ENCODE measurements around the gene PAX8.
"Not testable (repeated sequence)": the region's sequence is repeated elsewhere in the genome, so short reads cannot be mapped to it uniquely, and the experiment has no call there.

PAX8 gene

GRCh38 chr2:113306207-113306606 lies 27.5 kb upstream of the PAX8 start:
- not testable (repeated sequence) for H3K27ac Mint-ChIP-seq; ATAC-seq (replicated peaks)
- peaks cover 5 to 11% of the 10 kb centered on the region in 2 donors for H3K4me1 Mint-ChIP-seq

GRCh38 chr2:113305749-113306148 lies 27.0 kb upstream of the PAX8 start:
- not testable (repeated sequence) for DNase-seq; ATAC-seq (replicated peaks); H3K27ac Mint-ChIP-seq; H3K9me3 Mint-ChIP-seq; H3K4me3 Mint-ChIP-seq; H3K36me3 Mint-ChIP-seq; H3K4me1 Mint-ChIP-seq
- peaks cover 32 to 34% of the 10 kb centered on the region in 2 donors for H3K27me3 Mint-ChIP-seq

More at GRCh38 chr2:113306207-113306606, 27.5 kb upstream of the PAX8 start:
- not testable (repeated sequence) for H3K9me3 Mint-ChIP-seq, DNase-seq, H3K36me3 Mint-ChIP-seq, H3K4me3 Mint-ChIP-seq
- peaks cover 32 to 34% of the 10 kb centered on the region in 2 donors for H3K27me3 Mint-ChIP-seq

GRCh38 chr2:113305146-113305545 lies 26.4 kb upstream of the PAX8 start:
- Mint-ChIP-seq H3K27me3 (peaks cover 32 to 34% of the 10 kb centered on the region in 2 donors), H3K4me1 (peaks cover 2 to 4% of the 10 kb centered on the region in 2 donors), H3K27ac (no peak overlapping the region), H3K9me3 (no peaks in the 10 kb centered on the region), H3K36me3 (no peaks in the 10 kb centered on the region), H3K4me3 (no peak overlapping the region)
- no peak for ATAC-seq (replicated peaks)
- no peak for DNase-seq

- Mint-ChIP-seq H3K27ac (no peak overlapping the region), H3K27me3 (peaks cover 32 to 34% of the 10 kb centered on the region in 2 donors), H3K36me3 (no peaks in the 10 kb centered on the region), H3K9me3 (no peaks in the 10 kb centered on the region), H3K4me1 (peaks cover 2 to 4% of the 10 kb centered on the region in 2 donors), H3K4me3 (no peak overlapping the region)
- no peak for ATAC-seq (replicated peaks)
- no peak for DNase-seq
Observed at GRCh38 chr2:113304702-113305101, 26.0 kb upstream of the PAX8 start.

DNA sequence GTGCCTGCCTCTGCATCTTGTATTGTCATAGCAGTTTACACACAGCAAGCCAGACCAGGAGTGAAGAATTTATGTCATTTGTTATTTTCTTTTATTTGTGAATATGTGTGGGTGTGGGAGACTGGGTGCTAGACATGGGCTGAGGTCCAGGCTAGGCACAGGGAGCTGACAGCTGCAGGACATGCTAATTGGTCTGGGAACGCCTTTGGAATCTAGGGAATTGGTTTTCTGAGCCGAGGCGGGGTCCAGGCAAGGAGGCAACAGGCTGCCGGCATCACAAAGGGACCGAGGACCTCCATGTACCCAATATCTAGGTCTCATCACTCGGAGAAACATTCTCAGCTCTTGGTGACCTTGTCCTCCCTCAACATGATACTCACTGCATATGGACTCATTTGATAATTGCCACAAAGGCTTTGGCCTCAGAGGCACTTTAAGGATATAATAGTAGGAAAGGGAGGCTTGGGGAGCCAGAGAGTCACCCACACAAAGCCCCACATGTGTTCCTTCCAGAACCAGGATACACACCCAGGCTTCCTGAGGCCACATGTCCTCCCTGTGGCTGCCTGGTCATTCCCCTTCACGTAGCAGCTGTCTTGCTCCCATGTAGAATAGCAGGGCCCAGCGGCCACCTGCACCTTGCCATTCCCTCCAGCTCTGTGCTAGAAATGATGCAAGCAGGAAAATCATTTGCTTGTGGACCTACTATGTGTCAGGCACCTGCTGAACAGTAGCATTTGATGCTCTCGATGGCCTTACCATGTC lies 23.7 kb upstream of the PAX8 start:
- not testable (repeated sequence) for DNase-seq

GRCh38 chr2:113300281-113300680 lies 21.6 kb upstream of the PAX8 start:
- no peak for ATAC-seq (replicated peaks)
- Mint-ChIP-seq H3K9me3 (no peaks in the 10 kb centered on the region), H3K27ac (no peak overlapping the region), H3K4me1 (no peaks in the 10 kb centered on the region), H3K36me3 (no peaks in the 10 kb centered on the region), H3K4me3 (no peak overlapping the region), H3K27me3 (peaks cover 7 to 11% of the 10 kb centered on the region in 2 donors)
- DNase-seq, result no peak

More for the DNA sequence above, 23.7 kb upstream of the PAX8 start:
- not testable (repeated sequence) for H3K9me3 Mint-ChIP-seq; H3K4me3 Mint-ChIP-seq; H3K4me1 Mint-ChIP-seq; H3K27ac Mint-ChIP-seq; ATAC-seq (replicated peaks); H3K36me3 Mint-ChIP-seq
- H3K27me3 Mint-ChIP-seq, result peaks cover 18 to 20% of the 10 kb centered on the region in 2 donors

GRCh38 chr2:113298176-113298575 lies 19.5 kb upstream of the PAX8 start:
- ATAC-seq (replicated peaks) (no peak), DNase-seq (no peak)
- Mint-ChIP-seq H3K9me3 (no peaks in the 10 kb centered on the region), H3K4me3 (no peak overlapping the region), H3K27me3 (peaks cover 6 to 7% of the 10 kb centered on the region in 2 donors), H3K36me3 (no peaks in the 10 kb centered on the region), H3K27ac (no peak overlapping the region), H3K4me1 (no peaks in the 10 kb centered on the region)

DNA sequence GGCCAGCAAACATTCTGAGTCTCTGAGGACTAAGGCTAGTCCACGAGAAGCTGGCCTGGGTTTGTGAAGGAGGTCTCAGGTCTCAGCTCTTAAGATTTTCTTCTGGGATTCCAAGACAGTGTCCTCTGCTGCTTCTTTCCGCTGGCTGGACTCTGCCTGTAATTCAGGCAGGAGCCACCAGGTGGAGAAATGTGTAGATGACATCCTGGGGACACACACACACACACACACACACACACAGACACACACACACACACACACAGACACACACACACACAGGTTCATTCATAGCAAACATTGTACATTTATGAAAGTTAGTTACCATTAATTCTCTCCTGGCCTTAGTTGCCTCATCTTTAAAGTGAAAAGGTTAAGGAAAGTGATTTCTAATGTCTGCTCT lies 18.9 kb upstream of the PAX8 start:
- H3K4me1 Mint-ChIP-seq, H3K27ac Mint-ChIP-seq, H3K36me3 Mint-ChIP-seq, H3K9me3 Mint-ChIP-seq, H3K4me3 Mint-ChIP-seq: not testable (repeated sequence)
- H3K27me3 Mint-ChIP-seq, result peaks cover 12 to 13% of the 10 kb centered on the region in 2 donors
- ATAC-seq (replicated peaks), result peak; percentile 27 to 42
- peak; percentile 9 for DNase-seq

- Mint-ChIP-seq H3K36me3 (no peaks in the 10 kb centered on the region), H3K27ac (no peak overlapping the region), H3K9me3 (no peaks in the 10 kb centered on the region), H3K27me3 (peaks cover 40 to 50% of the 10 kb centered on the region in 2 donors), H3K4me3 (no peak overlapping the region), H3K4me1 (no peaks in the 10 kb centered on the region)
- DNase-seq (no peak), ATAC-seq (replicated peaks) (no peak)
Observed at GRCh38 chr2:113291191-113291590, 12.5 kb upstream of the PAX8 start.

GRCh38 chr2:113288674-113289149 lies 10.0 kb upstream of the PAX8 start:
- not testable (repeated sequence) for H3K27ac Mint-ChIP-seq; DNase-seq; H3K9me3 Mint-ChIP-seq; H3K36me3 Mint-ChIP-seq; ATAC-seq (replicated peaks); H3K4me1 Mint-ChIP-seq; H3K4me3 Mint-ChIP-seq
- peaks cover 41 to 49% of the 10 kb centered on the region in 2 donors for H3K27me3 Mint-ChIP-seq

DNA sequence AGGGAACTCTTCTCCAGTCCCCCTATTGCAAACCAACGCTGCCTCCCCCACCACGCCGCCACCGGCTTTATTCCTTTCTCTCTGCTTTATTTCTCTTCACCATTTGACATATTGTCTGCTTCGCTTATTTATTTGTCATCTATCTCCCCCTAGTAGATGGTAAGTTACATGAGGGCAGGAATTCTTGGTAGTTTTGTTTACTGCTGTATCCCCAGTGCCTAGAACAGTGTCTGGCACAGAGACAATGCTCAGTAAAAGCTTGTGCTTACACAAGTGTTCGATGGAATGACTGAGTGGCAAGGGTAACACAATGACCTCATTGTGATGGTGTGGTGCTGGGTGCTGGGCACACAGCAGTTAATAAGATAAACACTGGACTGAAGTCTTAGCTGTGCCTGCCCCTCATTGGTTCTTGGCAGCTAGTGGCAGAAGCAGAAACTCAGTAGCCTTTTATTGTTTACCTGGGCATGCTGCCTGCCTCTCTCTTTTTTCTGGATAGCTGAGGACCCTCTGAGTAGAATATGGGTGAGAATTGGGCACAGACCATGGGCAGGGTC lies 9.5 kb upstream of the PAX8 start:
- not testable (repeated sequence) for H3K27ac Mint-ChIP-seq; ATAC-seq (replicated peaks); DNase-seq; H3K9me3 Mint-ChIP-seq; H3K36me3 Mint-ChIP-seq; H3K4me1 Mint-ChIP-seq; H3K4me3 Mint-ChIP-seq
- peaks cover 36 to 44% of the 10 kb centered on the region in 2 donors for H3K27me3 Mint-ChIP-seq

- Mint-ChIP-seq H3K4me1 (no peaks in the 10 kb centered on the region), H3K9me3 (no peaks in the 10 kb centered on the region), H3K27ac (no peak overlapping the region), H3K4me3 (no peak overlapping the region), H3K27me3 (peaks cover 31 to 33% of the 10 kb centered on the region in 2 donors), H3K36me3 (no peaks in the 10 kb centered on the region)
- ATAC-seq (replicated peaks) (no peak), DNase-seq (no peak)
Observed at GRCh38 chr2:113285816-113286215, 7.1 kb upstream of the PAX8 start.

DNA sequence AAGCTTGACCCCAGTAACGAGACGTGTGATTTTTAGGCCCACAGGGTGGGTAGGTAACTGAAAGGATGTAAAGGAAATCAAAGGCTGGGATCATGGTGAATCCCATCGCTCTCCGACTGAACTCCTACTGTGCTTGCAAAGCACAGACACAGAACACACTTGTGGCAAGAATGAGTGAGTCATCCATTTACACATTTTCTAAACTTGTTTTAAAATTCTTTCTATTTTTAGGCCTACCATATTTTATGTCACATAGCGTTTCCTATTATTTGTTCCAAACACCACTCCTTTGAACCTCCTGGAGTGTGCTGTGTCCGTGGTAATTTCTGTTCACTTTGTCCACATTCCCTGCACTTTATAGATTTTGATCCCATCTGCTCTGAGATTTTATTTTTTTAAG lies 6.3 kb upstream of the PAX8 start:
- not testable (repeated sequence) for H3K9me3 Mint-ChIP-seq; DNase-seq; H3K4me3 Mint-ChIP-seq; H3K27ac Mint-ChIP-seq; ATAC-seq (replicated peaks); H3K36me3 Mint-ChIP-seq; H3K4me1 Mint-ChIP-seq
- H3K27me3 Mint-ChIP-seq, result peaks cover 34 to 37% of the 10 kb centered on the region in 2 donors

DNA sequence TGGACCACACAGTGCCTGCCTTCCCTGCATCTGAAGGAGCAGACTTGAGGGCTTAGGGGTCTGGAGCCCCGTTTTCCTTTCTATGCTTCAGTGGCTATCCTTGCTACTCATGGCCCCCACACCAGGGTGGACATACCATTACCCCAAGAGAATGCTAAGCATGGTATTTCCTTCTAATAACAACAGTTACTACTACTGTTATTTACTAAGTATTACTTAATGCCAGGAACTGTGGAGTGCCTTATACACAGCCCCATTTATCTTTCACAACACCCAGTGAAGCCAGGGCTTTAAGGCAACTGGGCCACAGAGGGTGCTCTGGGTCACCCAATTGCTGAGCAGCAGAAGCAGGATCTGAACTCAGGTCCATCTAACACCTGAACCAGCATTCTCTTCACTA lies 5.8 kb upstream of the PAX8 start:
- H3K9me3 Mint-ChIP-seq, result no peaks in the 10 kb centered on the region
- no peaks in the 10 kb centered on the region for H3K36me3 Mint-ChIP-seq
- ATAC-seq (replicated peaks) (no peak), DNase-seq (no peak)
- peaks cover 38 to 40% of the 10 kb centered on the region in 2 donors for H3K27me3 Mint-ChIP-seq
- H3K27ac Mint-ChIP-seq, result no peak overlapping the region
- no peaks in the 10 kb centered on the region for H3K4me1 Mint-ChIP-seq
- no peak overlapping the region for H3K4me3 Mint-ChIP-seq

DNA sequence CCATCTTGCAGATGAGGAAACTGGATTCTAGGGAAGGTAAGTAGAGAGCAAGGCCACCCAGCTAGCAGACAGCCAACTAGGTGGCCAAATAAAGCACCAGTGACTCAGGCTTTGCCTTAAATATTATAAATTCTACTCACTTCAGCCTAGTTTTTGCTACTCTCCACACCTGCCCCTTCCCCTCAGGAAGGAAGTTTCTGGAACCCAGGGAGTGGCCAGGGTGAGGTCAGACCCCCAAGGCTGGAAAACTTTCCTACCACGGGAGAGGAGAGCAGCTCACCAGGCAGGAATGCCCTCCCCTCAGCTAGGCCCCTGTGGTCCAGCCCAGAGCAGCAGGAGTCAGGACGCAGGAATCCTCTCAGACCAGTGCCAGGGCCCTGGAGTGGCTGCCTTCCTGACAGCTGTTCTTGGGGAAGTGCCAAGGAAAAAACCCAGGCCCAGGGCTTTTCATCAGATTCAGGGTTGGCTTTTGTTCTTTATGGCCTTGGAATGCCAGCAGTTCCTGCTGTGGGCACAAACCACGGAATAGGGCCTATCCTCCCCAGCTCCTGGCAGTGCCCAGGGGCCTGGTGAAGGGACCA lies 5.1 kb upstream of the PAX8 start:
- peaks cover 45 to 46% of the 10 kb centered on the region in 2 donors for H3K27me3 Mint-ChIP-seq
- H3K36me3 Mint-ChIP-seq, result no peaks in the 10 kb centered on the region
- no peaks in the 10 kb centered on the region for H3K4me1 Mint-ChIP-seq
- H3K4me3 Mint-ChIP-seq, result no peak overlapping the region
- no peaks in the 10 kb centered on the region for H3K9me3 Mint-ChIP-seq
- ATAC-seq (replicated peaks) (no peak), DNase-seq (no peak)
- no peak overlapping the region for H3K27ac Mint-ChIP-seq

Data from stimulated activated naive B cell treated with anti-CD40 and anti-IgM and Interleukin-4, amounts not matched to agents 10 μg/mL and 1 μg/mL and 100 μg/mL, for 72 hours (primary cell).